SU-DHL-6 (cell line): ENCODE results near the gene SYT7.

Source experiments
- EZH2phosphoT487 ChIP-seq: fragments of 200-600 bp; sonication (generic), shearing (Covaris generic); conservative IDR thresholded peaks from 2 replicates; pipeline ENCODE4 v1.6.1; 2018; ENCODE audit warnings: mild to moderate bottlenecking, antibody characterized with exemption, low read length, moderate library complexity, mixed read lengths
- TF ChIP-seq, protein P1 (sequence below): fragments of 200-600 bp; sonication (generic); IDR thresholded peaks from one replicate; pipeline ENCODE4 v1.5.1; 2017; ENCODE audit warnings: antibody characterized with exemption, mild to moderate bottlenecking, low read length, moderate library complexity; ENCODE audit not compliant: insufficient read depth, poor library complexity, severe bottlenecking

DNA sequence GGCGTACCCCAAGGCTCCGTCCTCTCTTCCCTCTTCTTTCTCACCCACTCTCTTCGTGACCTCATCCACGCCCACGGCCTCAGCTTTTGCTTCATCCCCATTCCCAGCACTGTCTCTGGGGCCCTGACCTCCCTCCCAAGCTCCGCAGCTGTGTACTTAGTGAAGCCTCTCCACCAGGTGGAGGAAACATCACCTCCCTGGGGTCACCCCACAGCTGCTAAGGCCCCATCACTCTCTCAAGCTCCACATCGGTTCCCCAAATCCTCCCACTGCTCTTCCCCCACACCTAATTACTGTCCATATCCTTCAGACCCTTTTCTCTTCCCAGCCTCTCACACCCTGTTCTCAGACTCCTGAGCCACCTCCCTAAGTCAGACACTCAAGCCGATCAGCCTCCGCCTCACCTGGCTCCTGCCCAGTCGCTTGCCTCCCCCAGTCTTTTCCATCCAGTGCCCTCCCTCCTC lies 7.9 kb upstream of the SYT7 start:
- TF ChIP-seq, protein P1, sequence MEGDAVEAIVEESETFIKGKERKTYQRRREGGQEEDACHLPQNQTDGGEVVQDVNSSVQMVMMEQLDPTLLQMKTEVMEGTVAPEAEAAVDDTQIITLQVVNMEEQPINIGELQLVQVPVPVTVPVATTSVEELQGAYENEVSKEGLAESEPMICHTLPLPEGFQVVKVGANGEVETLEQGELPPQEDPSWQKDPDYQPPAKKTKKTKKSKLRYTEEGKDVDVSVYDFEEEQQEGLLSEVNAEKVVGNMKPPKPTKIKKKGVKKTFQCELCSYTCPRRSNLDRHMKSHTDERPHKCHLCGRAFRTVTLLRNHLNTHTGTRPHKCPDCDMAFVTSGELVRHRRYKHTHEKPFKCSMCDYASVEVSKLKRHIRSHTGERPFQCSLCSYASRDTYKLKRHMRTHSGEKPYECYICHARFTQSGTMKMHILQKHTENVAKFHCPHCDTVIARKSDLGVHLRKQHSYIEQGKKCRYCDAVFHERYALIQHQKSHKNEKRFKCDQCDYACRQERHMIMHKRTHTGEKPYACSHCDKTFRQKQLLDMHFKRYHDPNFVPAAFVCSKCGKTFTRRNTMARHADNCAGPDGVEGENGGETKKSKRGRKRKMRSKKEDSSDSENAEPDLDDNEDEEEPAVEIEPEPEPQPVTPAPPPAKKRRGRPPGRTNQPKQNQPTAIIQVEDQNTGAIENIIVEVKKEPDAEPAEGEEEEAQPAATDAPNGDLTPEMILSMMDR, result no peak
- TF ChIP-seq EZH2phosphoT487, result no peak
